HEK293 (cell line): ENCODE measurements around the gene STARD5.

ENCODE experiments used
- CTCF ChIA-PET: fragments of 350-600 bp; formaldehyde crosslinking; extraction: SDS; loops from one replicate; lab custom pipeline; 2021; ENCODE audit warnings: antibody characterized with exemption; lab: Yijun Ruan, JAX
- POLR2A ChIA-PET: fragments of 300-600 bp; formaldehyde crosslinking; extraction: SDS; loops from one replicate; lab custom pipeline; 2020; ENCODE audit warnings: antibody characterized with exemption, inconsistent platforms; lab: Yijun Ruan, JAX
- H3K27ac ChIP-seq: fragments of 200-500 bp; sonication (Bioruptor generic); 2 replicates; pipeline ENCODE4 v1.5.1; 2014; ENCODE audit warnings: low read depth, low read length, control low read depth, inconsistent platforms; ENCODE audit errors: extremely low read depth
- H3K36me3 ChIP-seq, 2 experiments: fragments of 200-500 bp in 1 of 2; sonication (Bioruptor generic) in 1 of 2; 1 replicate in 1 of 2; 2 replicates in 1 of 2; pipeline ENCODE4 v1.5.1; 2014 to 2017; ENCODE audit warnings: inconsistent platforms in 2 of 2, low read length in 2 of 2; ENCODE audit not compliant: control insufficient read depth in 2 of 2, insufficient read depth in 1 of 2
- H3K4me1 ChIP-seq: fragments of 200-500 bp; sonication (Bioruptor generic); 2 replicates; pipeline ENCODE4 v1.5.1; 2014; ENCODE audit warnings: mild to moderate bottlenecking, low read length, inconsistent platforms; ENCODE audit not compliant: control insufficient read depth, insufficient read depth
- H3K4me3 ChIP-seq: 2 replicates; pipeline ENCODE4 v1.5.1; 2011; ENCODE audit warnings: low read depth, mild to moderate bottlenecking, control low read depth, low read length, moderate library complexity
- H3K9me3 ChIP-seq: fragments of 200-500 bp; sonication (Bioruptor generic); 2 replicates; pipeline ENCODE4 v1.5.1; 2014; ENCODE audit warnings: low read depth, low read length, inconsistent platforms; ENCODE audit not compliant: control insufficient read depth, insufficient read depth
- GLI2 ChIP-seq: fragments of 450-650 bp; formaldehyde crosslinking; IDR thresholded peaks from 2 replicates; pipeline ENCODE4; 2017; ENCODE audit warnings: missing biosample characterization, missing genetic modification characterization, low read depth, borderline replicate concordance
- GLI4 ChIP-seq: fragments of 450-650 bp; formaldehyde crosslinking; IDR thresholded peaks from 2 replicates; pipeline ENCODE4 v1.5.1; 2016; ENCODE audit warnings: missing biosample characterization, missing genetic modification characterization
- KLF9 ChIP-seq: fragments of 450-650 bp; formaldehyde crosslinking; IDR thresholded peaks from 2 replicates; pipeline ENCODE4 v1.5.1; 2016; ENCODE audit warnings: missing biosample characterization, missing genetic modification characterization, low read depth
- TRIM28 ChIP-seq: IDR thresholded peaks from 2 replicates; pipeline ENCODE4 v1.6.1; 2011; ENCODE audit warnings: low read length, control low read depth, borderline replicate concordance
- YY2 ChIP-seq: fragments of 450-650 bp; formaldehyde crosslinking; IDR thresholded peaks from 2 replicates; pipeline ENCODE4 v1.5.1; 2016; ENCODE audit warnings: missing biosample characterization, missing genetic modification characterization
- ZBTB21 ChIP-seq: fragments of 450-650 bp; formaldehyde crosslinking; IDR thresholded peaks from 2 replicates; pipeline ENCODE4 v1.5.1; 2017; ENCODE audit warnings: missing biosample characterization, missing genetic modification characterization
- ZFHX2 ChIP-seq: fragments of 450-650 bp; formaldehyde crosslinking; conservative IDR thresholded peaks from 2 replicates; pipeline ENCODE4 v1.5.1; 2016; ENCODE audit warnings: missing biosample characterization, missing genetic modification characterization
- ZFP3 ChIP-seq: fragments of 450-650 bp; formaldehyde crosslinking; IDR thresholded peaks from 2 replicates; pipeline ENCODE4 v1.5.1; 2016; ENCODE audit warnings: low read depth, missing biosample characterization, missing genetic modification characterization
- ZFP69B ChIP-seq: fragments of 450-650 bp; formaldehyde crosslinking; IDR thresholded peaks from 2 replicates; pipeline ENCODE4 v1.5.1; 2016; ENCODE audit warnings: missing biosample characterization, missing genetic modification characterization
- ZNF132 ChIP-seq: fragments of 450-650 bp; formaldehyde crosslinking; IDR thresholded peaks from 2 replicates; pipeline ENCODE4 v1.5.1; 2017; ENCODE audit warnings: missing biosample characterization, missing genetic modification characterization, borderline replicate concordance
- ZNF140 ChIP-seq: fragments of 450-650 bp; formaldehyde crosslinking; IDR thresholded peaks from 2 replicates; pipeline ENCODE4 v1.5.1; 2016; ENCODE audit warnings: missing biosample characterization, missing genetic modification characterization
- ZNF169 ChIP-seq: fragments of 450-650 bp; formaldehyde crosslinking; IDR thresholded peaks from 2 replicates; pipeline ENCODE4 v1.5.1; 2016; ENCODE audit warnings: missing biosample characterization, missing genetic modification characterization
- ZNF19 ChIP-seq: fragments of 450-650 bp; formaldehyde crosslinking; IDR thresholded peaks from 2 replicates; pipeline ENCODE4; 2016; ENCODE audit warnings: missing biosample characterization, missing genetic modification characterization, low read depth
- ZNF211 ChIP-seq: fragments of 450-650 bp; formaldehyde crosslinking; IDR thresholded peaks from 2 replicates; pipeline ENCODE4 v1.5.1; 2016; ENCODE audit warnings: low read depth, missing biosample characterization, missing genetic modification characterization
- ZNF221 ChIP-seq: fragments of 450-650 bp; formaldehyde crosslinking; IDR thresholded peaks from 2 replicates; pipeline ENCODE4 v1.5.1; 2017; ENCODE audit warnings: missing biosample characterization, missing genetic modification characterization, borderline replicate concordance
- ZNF354C ChIP-seq: fragments of 450-650 bp; formaldehyde crosslinking; IDR thresholded peaks from 2 replicates; pipeline ENCODE4 v1.5.1; 2016; ENCODE audit warnings: missing biosample characterization, missing genetic modification characterization, low read depth, borderline replicate concordance
- ZNF416 ChIP-seq: fragments of 450-650 bp; formaldehyde crosslinking; IDR thresholded peaks from 2 replicates; pipeline ENCODE4 v1.5.1; 2016; ENCODE audit warnings: missing biosample characterization, missing genetic modification characterization
- ZNF423 ChIP-seq: fragments of 450-650 bp; formaldehyde crosslinking; IDR thresholded peaks from 2 replicates; pipeline ENCODE4 v1.5.1; 2016; ENCODE audit warnings: missing biosample characterization, missing genetic modification characterization
- ZNF544 ChIP-seq: fragments of 450-650 bp; formaldehyde crosslinking; IDR thresholded peaks from 2 replicates; pipeline ENCODE4 v1.5.0; 2017; ENCODE audit warnings: missing biosample characterization, missing genetic modification characterization
- ZNF558 ChIP-seq: fragments of 450-650 bp; formaldehyde crosslinking; IDR thresholded peaks from 2 replicates; pipeline ENCODE4 v1.5.1; 2016; ENCODE audit warnings: missing biosample characterization, missing genetic modification characterization
- ZNF677 ChIP-seq: fragments of 450-650 bp; IDR thresholded peaks from 2 replicates; pipeline ENCODE4 v1.5.0; 2018; ENCODE audit warnings: missing biosample characterization, mild to moderate bottlenecking, missing genetic modification characterization, moderate library complexity
- ZNF747 ChIP-seq: fragments of 450-650 bp; formaldehyde crosslinking; IDR thresholded peaks from 2 replicates; pipeline ENCODE4 v1.5.1; 2016; ENCODE audit warnings: missing biosample characterization, missing genetic modification characterization
- ZNF777 ChIP-seq: fragments of 450-650 bp; formaldehyde crosslinking; IDR thresholded peaks from 2 replicates; pipeline ENCODE4 v1.5.1; 2017; ENCODE audit warnings: missing biosample characterization, missing genetic modification characterization, borderline replicate concordance
- ZNF830 ChIP-seq: fragments of 450-650 bp; IDR thresholded peaks from 2 replicates; pipeline ENCODE4 v1.5.0; 2018; ENCODE audit warnings: missing biosample characterization, missing genetic modification characterization, low read depth, mild to moderate bottlenecking, moderate library complexity
- ZNF843 ChIP-seq: fragments of 450-650 bp; formaldehyde crosslinking; IDR thresholded peaks from 2 replicates; pipeline ENCODE4 v1.5.1; 2016; ENCODE audit warnings: missing biosample characterization, missing genetic modification characterization
- ZSCAN30 ChIP-seq: fragments of 450-650 bp; IDR thresholded peaks from 2 replicates; pipeline ENCODE4 v1.5.1; 2018; ENCODE audit warnings: missing biosample characterization, mild to moderate bottlenecking, missing genetic modification characterization, moderate library complexity
- TF ChIP-seq, protein P1 (sequence below): fragments of 450-650 bp; formaldehyde crosslinking; IDR thresholded peaks from 2 replicates; pipeline ENCODE4 v1.5.1; 2016; ENCODE audit warnings: missing biosample characterization, missing genetic modification characterization
- TF ChIP-seq, protein P2 (sequence below): fragments of 450-650 bp; formaldehyde crosslinking; IDR thresholded peaks from 2 replicates; pipeline ENCODE4 v1.5.1; 2017; ENCODE audit warnings: missing biosample characterization, missing genetic modification characterization
- TF ChIP-seq, protein P3 (sequence below): fragments of 450-650 bp; formaldehyde crosslinking; IDR thresholded peaks from 2 replicates; pipeline ENCODE4 v1.5.1; 2016; ENCODE audit warnings: missing biosample characterization, missing genetic modification characterization
- TF ChIP-seq, protein P4 (sequence below): fragments of 450-650 bp; formaldehyde crosslinking; IDR thresholded peaks from 2 replicates; pipeline ENCODE4 v1.5.1; 2017; ENCODE audit warnings: missing biosample characterization, missing genetic modification characterization

STARD5 gene

DNA sequence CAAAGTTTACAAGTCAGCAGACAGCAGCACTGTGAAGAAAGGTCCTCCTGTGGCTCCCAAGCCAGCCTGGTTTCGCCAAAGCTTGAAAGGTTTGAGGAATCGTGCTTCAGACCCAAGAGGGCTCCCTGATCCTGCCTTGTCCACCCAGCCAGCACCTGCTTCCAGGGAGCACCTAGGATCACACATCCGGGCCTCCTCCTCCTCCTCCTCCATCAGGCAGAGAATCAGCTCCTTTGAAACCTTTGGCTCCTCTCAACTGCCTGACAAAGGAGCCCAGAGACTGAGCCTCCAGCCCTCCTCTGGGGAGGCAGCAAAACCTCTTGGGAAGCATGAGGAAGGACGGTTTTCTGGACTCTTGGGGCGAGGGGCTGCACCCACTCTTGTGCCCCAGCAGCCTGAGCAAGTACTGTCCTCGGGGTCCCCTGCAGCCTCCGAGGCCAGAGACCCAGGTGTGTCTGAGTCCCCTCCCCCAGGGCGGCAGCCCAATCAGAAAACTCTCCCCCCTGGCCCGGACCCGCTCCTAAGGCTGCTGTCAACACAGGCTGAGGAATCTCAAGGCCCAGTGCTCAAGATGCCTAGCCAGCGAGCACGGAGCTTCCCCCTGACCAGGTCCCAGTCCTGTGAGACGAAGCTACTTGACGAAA, 24.2 kb downstream of the STARD5 start:
- Histone ChIP-seq H3K27ac (no peak overlapping the region), H3K9me3 (no peaks in the 10 kb centered on the region), H3K4me3 (no peak overlapping the region), H3K4me1 (no peaks in the 10 kb centered on the region), H3K36me3 (no peaks in the 10 kb centered on the region)
- ChIA-PET POLR2A (no interaction called here), CTCF (interaction anchor here (1.5 kb wide), 1 partner anchor 33 kb away, joined by 7 read pairs; no protein-coding TSS in a partner anchor)
- TF ChIP-seq, protein P1, sequence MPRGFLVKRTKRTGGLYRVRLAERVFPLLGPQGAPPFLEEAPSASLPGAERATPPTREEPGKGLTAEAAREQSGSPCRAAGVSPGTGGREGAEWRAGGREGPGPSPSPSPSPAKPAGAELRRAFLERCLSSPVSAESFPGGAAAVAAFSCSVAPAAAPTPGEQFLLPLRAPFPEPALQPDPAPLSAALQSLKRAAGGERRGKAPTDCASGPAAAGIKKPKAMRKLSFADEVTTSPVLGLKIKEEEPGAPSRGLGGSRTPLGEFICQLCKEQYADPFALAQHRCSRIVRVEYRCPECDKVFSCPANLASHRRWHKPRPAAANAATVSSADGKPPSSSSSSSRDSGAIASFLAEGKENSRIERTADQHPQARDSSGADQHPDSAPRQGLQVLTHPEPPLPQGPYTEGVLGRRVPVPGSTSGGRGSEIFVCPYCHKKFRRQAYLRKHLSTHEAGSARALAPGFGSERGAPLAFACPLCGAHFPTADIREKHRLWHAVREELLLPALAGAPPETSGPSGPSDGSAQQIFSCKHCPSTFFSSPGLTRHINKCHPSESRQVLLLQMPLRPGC (tag by site-specific recombination) = no peak
- TF ChIP-seq ZNF558 (tag by site-specific recombination) (no peak), ZBTB21 (no peak), GLI2 (no peak), YY2 (no peak), ZNF777 (tag by site-specific recombination) (no peak), ZNF354C (tag by site-specific recombination) (no peak), ZFP3 (tag by site-specific recombination) (no peak), ZNF416 (tag by site-specific recombination) (no peak), GLI4 (tag by site-specific recombination) (no peak), ZSCAN30 (tag by site-specific recombination) (no peak), KLF9 (no peak), ZNF221 (tag by site-specific recombination) (no peak), ZFP69B (tag by site-specific recombination) (no peak), TRIM28 (no peak)
- TF ChIP-seq, protein P2, sequence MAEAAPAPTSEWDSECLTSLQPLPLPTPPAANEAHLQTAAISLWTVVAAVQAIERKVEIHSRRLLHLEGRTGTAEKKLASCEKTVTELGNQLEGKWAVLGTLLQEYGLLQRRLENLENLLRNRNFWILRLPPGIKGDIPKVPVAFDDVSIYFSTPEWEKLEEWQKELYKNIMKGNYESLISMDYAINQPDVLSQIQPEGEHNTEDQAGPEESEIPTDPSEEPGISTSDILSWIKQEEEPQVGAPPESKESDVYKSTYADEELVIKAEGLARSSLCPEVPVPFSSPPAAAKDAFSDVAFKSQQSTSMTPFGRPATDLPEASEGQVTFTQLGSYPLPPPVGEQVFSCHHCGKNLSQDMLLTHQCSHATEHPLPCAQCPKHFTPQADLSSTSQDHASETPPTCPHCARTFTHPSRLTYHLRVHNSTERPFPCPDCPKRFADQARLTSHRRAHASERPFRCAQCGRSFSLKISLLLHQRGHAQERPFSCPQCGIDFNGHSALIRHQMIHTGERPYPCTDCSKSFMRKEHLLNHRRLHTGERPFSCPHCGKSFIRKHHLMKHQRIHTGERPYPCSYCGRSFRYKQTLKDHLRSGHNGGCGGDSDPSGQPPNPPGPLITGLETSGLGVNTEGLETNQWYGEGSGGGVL (tag by site-specific recombination) = no peak
- TF ChIP-seq, protein P3, sequence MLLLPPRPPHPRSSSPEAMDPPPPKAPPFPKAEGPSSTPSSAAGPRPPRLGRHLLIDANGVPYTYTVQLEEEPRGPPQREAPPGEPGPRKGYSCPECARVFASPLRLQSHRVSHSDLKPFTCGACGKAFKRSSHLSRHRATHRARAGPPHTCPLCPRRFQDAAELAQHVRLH (tag by site-specific recombination) = no peak

DNA sequence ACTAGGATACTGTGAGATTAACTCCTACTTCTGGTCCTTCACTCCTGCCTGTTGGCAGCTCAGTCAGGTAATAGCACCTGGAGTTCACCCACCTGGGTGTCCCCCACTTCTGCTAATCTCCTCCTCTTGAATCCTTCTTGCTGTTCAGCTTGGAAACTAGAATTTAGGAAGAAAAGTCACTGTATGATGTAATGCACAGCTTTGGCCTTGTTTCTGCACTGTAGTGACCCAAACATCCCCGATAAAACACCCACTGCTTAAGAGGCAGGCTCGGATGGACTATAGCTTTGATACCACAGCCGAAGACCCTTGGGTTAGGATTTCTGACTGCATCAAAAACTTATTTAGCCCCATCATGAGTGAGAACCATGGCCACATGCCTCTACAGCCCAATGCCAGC, 24.8 kb downstream of the STARD5 start:
- CTCF ChIA-PET = interaction anchor here (0.8 to 1.5 kb wide), 2 partner anchors 33 to 37 kb away, joined by 3 to 7 read pairs; no protein-coding TSS in a partner anchor
- H3K9me3 ChIP-seq = no peaks in the 10 kb centered on the region
- POLR2A ChIA-PET = no interaction called here
- H3K27ac ChIP-seq = no peak overlapping the region
- no peaks in the 10 kb centered on the region for H3K4me1 ChIP-seq
- H3K36me3 ChIP-seq = no peaks in the 10 kb centered on the region
- no peak overlapping the region for H3K4me3 ChIP-seq
- TF ChIP-seq ZNF169 (no peak), ZNF843 (no peak), ZNF423 (no peak), GLI2 (no peak), ZNF747 (tag by site-specific recombination) (no peak), ZFHX2 (tag by site-specific recombination) (no peak), ZNF830 (tag by site-specific recombination) (no peak), ZNF19 (no peak), ZNF132 (tag by site-specific recombination) (no peak), ZNF544 (tag by site-specific recombination) (no peak), ZNF140 (tag by site-specific recombination) (no peak), ZNF677 (tag by site-specific recombination) (no peak), ZNF211 (tag by site-specific recombination) (no peak)
- TF ChIP-seq, protein P4, sequence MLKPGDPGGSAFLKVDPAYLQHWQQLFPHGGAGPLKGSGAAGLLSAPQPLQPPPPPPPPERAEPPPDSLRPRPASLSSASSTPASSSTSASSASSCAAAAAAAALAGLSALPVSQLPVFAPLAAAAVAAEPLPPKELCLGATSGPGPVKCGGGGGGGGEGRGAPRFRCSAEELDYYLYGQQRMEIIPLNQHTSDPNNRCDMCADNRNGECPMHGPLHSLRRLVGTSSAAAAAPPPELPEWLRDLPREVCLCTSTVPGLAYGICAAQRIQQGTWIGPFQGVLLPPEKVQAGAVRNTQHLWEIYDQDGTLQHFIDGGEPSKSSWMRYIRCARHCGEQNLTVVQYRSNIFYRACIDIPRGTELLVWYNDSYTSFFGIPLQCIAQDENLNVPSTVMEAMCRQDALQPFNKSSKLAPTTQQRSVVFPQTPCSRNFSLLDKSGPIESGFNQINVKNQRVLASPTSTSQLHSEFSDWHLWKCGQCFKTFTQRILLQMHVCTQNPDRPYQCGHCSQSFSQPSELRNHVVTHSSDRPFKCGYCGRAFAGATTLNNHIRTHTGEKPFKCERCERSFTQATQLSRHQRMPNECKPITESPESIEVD = no peak
